ENCODE measurements around the gene LEF1.

LEF1 gene

DNA sequence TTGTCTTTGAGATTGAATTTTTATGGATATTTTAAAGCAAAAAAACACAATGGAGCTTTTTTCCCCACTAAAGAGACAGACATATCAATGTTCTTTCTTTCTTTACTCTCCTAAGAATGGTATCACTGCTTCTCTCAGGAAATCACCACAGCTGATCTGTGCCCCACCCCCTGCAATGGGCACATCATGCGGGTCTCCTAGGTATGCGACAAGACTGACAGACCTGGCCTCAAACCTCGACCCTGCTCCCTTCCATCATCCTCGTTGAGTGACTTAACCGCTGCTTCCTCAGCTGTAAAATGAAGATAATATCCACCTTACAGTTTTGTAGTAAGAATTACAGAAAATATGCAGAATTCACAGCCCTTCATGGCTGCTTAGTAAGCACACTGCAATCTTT, 58.3 kb downstream of the LEF1 start:
- TF ChIP-seq EGR1 (IDR thresholded peaks at IDR 0.05) = no peak
- no peak for TF ChIP-seq YY1 (IDR thresholded peaks at IDR 0.05; ENCODE audit: low read depth)
- no peak for TF ChIP-seq ZBTB7A (IDR thresholded peaks at IDR 0.05; ENCODE audit: low read depth)
- no peak for TF ChIP-seq EP300 (IDR thresholded peaks at IDR 0.05; ENCODE audit: borderline replicate concordance)
- no peak for TF ChIP-seq FOXM1 (IDR thresholded peaks at IDR 0.05; ENCODE audit: borderline replicate concordance, low read depth)
- TF ChIP-seq, protein P1, sequence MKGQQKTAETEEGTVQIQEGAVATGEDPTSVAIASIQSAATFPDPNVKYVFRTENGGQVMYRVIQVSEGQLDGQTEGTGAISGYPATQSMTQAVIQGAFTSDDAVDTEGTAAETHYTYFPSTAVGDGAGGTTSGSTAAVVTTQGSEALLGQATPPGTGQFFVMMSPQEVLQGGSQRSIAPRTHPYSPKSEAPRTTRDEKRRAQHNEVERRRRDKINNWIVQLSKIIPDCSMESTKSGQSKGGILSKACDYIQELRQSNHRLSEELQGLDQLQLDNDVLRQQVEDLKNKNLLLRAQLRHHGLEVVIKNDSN (IDR thresholded peaks at IDR 0.05) = no peak
- no peak for TF ChIP-seq TEAD4 (IDR thresholded peaks at IDR 0.05)
- TF ChIP-seq, protein P2, sequence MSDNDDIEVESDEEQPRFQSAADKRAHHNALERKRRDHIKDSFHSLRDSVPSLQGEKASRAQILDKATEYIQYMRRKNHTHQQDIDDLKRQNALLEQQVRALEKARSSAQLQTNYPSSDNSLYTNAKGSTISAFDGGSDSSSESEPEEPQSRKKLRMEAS (IDR thresholded peaks at IDR 0.05) = no peak
- TF ChIP-seq TAF1 (IDR thresholded peaks at IDR 0.05; ENCODE audit: low read depth) = no peak
- no peak for TF ChIP-seq NFIC (IDR thresholded peaks at IDR 0.05)
- TF ChIP-seq, protein P3, sequence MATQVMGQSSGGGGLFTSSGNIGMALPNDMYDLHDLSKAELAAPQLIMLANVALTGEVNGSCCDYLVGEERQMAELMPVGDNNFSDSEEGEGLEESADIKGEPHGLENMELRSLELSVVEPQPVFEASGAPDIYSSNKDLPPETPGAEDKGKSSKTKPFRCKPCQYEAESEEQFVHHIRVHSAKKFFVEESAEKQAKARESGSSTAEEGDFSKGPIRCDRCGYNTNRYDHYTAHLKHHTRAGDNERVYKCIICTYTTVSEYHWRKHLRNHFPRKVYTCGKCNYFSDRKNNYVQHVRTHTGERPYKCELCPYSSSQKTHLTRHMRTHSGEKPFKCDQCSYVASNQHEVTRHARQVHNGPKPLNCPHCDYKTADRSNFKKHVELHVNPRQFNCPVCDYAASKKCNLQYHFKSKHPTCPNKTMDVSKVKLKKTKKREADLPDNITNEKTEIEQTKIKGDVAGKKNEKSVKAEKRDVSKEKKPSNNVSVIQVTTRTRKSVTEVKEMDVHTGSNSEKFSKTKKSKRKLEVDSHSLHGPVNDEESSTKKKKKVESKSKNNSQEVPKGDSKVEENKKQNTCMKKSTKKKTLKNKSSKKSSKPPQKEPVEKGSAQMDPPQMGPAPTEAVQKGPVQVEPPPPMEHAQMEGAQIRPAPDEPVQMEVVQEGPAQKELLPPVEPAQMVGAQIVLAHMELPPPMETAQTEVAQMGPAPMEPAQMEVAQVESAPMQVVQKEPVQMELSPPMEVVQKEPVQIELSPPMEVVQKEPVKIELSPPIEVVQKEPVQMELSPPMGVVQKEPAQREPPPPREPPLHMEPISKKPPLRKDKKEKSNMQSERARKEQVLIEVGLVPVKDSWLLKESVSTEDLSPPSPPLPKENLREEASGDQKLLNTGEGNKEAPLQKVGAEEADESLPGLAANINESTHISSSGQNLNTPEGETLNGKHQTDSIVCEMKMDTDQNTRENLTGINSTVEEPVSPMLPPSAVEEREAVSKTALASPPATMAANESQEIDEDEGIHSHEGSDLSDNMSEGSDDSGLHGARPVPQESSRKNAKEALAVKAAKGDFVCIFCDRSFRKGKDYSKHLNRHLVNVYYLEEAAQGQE (IDR thresholded peaks at IDR 0.05; ENCODE audit: low read depth) = no peak
- TF ChIP-seq CEBPB (IDR thresholded peaks at IDR 0.05) = no peak
- no peak for TF ChIP-seq RAD21 (IDR thresholded peaks at IDR 0.05; ENCODE audit: low read depth)
- no peak for TF ChIP-seq TCF12 (IDR thresholded peaks at IDR 0.05; ENCODE audit: low read depth)
- no peak for TF ChIP-seq CREB1 (IDR thresholded peaks at IDR 0.05; ENCODE audit: low read depth)

DNA sequence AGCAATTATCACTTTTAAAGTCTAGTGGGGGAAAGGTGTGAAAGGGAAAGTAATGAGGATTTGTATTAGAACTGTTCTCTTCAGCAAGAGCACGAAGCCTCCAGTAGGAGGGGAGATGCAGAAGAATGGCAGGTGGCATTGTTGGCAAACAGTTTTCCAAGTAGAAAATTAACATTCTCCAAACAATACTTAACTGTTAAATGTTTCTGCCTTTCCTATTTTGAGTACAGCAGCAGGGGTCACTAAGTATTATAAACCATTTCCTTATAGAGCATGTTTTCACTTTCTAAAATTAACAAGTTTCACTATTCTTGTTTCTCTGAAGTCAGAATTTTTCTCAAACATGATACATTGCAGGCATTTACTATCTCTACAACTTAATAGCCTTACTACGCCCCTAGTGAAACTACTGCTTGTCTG, 58.7 kb downstream of the LEF1 start:
- TF ChIP-seq ZBTB7A (IDR thresholded peaks at IDR 0.05; ENCODE audit: low read depth) = no peak
- no peak for TF ChIP-seq TAF1 (IDR thresholded peaks at IDR 0.05; ENCODE audit: low read depth)
- TF ChIP-seq CEBPB (IDR thresholded peaks at IDR 0.05) = no peak
- TF ChIP-seq, protein P2 (IDR thresholded peaks at IDR 0.05) = no peak
- no peak for TF ChIP-seq NFIC (IDR thresholded peaks at IDR 0.05)
- no peak for TF ChIP-seq RAD21 (IDR thresholded peaks at IDR 0.05; ENCODE audit: low read depth)
- TF ChIP-seq, protein P3 (IDR thresholded peaks at IDR 0.05; ENCODE audit: low read depth) = no peak
- no peak for TF ChIP-seq EGR1 (IDR thresholded peaks at IDR 0.05)
- no peak for TF ChIP-seq CREB1 (IDR thresholded peaks at IDR 0.05; ENCODE audit: low read depth)
- TF ChIP-seq YY1 (IDR thresholded peaks at IDR 0.05; ENCODE audit: low read depth) = no peak
- TF ChIP-seq TCF12 (IDR thresholded peaks at IDR 0.05; ENCODE audit: low read depth) = no peak
- no peak for TF ChIP-seq EP300 (IDR thresholded peaks at IDR 0.05; ENCODE audit: borderline replicate concordance)
- TF ChIP-seq, protein P1 (IDR thresholded peaks at IDR 0.05) = no peak
- TF ChIP-seq TEAD4 (IDR thresholded peaks at IDR 0.05) = no peak
- no peak for TF ChIP-seq FOXM1 (IDR thresholded peaks at IDR 0.05; ENCODE audit: borderline replicate concordance, low read depth)

DNA sequence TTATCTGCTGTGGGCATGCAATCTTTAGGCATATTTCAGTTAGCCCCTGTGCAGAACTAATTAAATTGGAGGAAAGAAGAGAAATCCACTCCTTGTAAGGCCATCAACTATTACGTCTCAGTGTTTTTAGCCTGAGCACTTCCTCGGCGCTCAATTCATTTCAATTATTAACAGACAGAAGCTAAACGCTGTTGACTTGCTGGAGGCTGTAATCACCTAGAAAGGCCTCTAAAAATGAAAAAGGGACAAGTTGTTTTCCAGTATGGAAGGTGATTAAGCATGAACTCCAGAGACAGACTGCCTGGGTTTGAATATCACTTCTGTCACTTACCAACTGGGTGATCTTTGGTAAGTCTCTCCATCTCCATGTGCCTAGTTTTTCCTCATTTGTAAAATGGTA, 59.6 kb downstream of the LEF1 start:
- TF ChIP-seq EGR1 (IDR thresholded peaks at IDR 0.05) (no peak), ZBTB7A (IDR thresholded peaks at IDR 0.05; ENCODE audit: low read depth) (no peak), NFIC (IDR thresholded peaks at IDR 0.05) (no peak), CREB1 (IDR thresholded peaks at IDR 0.05; ENCODE audit: low read depth) (no peak), YY1 (IDR thresholded peaks at IDR 0.05; ENCODE audit: low read depth) (no peak), FOXM1 (IDR thresholded peaks at IDR 0.05; ENCODE audit: borderline replicate concordance, low read depth) (no peak), TEAD4 (IDR thresholded peaks at IDR 0.05) (no peak), RAD21 (IDR thresholded peaks at IDR 0.05; ENCODE audit: low read depth) (no peak), CEBPB (IDR thresholded peaks at IDR 0.05) (no peak), TCF12 (IDR thresholded peaks at IDR 0.05; ENCODE audit: low read depth) (no peak)
- TF ChIP-seq, protein P1 (IDR thresholded peaks at IDR 0.05) = no peak
- TF ChIP-seq, protein P2 (IDR thresholded peaks at IDR 0.05) = no peak

DNA sequence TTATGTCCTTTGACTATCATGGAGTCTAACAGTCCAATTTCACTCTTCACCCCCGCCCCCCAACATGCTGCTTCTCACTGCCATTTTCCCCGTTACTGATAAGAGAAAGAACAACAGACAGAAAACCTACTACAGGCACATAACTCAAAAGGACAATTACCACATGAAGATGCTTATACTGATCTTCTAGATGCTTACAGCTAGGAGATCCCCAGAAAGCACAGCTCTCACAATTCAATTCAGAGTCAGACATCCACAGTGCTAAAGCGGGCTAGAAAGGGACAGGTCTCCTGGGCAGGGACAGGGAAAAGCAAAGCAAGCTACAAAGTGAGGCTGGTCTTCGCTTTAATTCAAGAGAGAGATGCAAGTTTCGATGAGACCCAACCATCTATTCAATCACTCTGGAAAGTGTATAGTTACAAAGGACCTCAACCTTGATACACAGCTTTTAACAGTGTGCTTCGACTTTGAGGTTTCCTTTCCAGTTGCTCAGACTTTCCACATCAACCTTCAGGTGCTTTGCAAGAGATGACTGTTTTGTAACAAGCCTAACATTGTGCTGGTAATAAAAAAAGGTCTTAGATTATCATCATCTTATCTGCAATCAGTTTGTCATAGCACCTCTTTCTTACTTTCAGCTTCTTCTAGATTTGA, 60.9 kb downstream of the LEF1 start:
- no peak for TF ChIP-seq TEAD4 (IDR thresholded peaks at IDR 0.05)
- TF ChIP-seq TCF12 (IDR thresholded peaks at IDR 0.05; ENCODE audit: low read depth) = no peak
- no peak for TF ChIP-seq EP300 (IDR thresholded peaks at IDR 0.05; ENCODE audit: borderline replicate concordance)
- TF ChIP-seq, protein P2 (IDR thresholded peaks at IDR 0.05) = no peak
- no peak for TF ChIP-seq CEBPB (IDR thresholded peaks at IDR 0.05)
- no peak for TF ChIP-seq ZBTB7A (IDR thresholded peaks at IDR 0.05; ENCODE audit: low read depth)
- TF ChIP-seq NFIC (IDR thresholded peaks at IDR 0.05) = no peak
- TF ChIP-seq RAD21 (IDR thresholded peaks at IDR 0.05; ENCODE audit: low read depth) = no peak
- TF ChIP-seq TAF1 (IDR thresholded peaks at IDR 0.05; ENCODE audit: low read depth) = no peak
